Airway epithelial cell (primary cell): Measurements from ENCODE around the gene NEBL. TPM values are rescaled to one million over a fixed set of nuclear protein-coding genes. Genes with fewer than 3 reads are reported as not detected.

Experiments used
- total RNA-seq: library from RNA; depleted of rRNA; stranded (reverse); fragments of >200 nt; gene quantifications from 2 replicates; pipeline ENCODE4 v1.2.3, GENCODE V29; 2015

NEBL gene, protein sequence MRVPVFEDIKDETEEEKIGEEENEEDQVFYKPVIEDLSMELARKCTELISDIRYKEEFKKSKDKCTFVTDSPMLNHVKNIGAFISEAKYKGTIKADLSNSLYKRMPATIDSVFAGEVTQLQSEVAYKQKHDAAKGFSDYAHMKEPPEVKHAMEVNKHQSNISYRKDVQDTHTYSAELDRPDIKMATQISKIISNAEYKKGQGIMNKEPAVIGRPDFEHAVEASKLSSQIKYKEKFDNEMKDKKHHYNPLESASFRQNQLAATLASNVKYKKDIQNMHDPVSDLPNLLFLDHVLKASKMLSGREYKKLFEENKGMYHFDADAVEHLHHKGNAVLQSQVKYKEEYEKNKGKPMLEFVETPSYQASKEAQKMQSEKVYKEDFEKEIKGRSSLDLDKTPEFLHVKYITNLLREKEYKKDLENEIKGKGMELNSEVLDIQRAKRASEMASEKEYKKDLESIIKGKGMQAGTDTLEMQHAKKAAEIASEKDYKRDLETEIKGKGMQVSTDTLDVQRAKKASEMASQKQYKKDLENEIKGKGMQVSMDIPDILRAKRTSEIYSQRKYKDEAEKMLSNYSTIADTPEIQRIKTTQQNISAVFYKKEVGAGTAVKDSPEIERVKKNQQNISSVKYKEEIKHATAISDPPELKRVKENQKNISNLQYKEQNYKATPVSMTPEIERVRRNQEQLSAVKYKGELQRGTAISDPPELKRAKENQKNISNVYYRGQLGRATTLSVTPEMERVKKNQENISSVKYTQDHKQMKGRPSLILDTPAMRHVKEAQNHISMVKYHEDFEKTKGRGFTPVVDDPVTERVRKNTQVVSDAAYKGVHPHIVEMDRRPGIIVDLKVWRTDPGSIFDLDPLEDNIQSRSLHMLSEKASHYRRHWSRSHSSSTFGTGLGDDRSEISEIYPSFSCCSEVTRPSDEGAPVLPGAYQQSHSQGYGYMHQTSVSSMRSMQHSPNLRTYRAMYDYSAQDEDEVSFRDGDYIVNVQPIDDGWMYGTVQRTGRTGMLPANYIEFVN
- total RNA-seq = 13.4 and 17.1 TPM in 2 replicates

DNA sequence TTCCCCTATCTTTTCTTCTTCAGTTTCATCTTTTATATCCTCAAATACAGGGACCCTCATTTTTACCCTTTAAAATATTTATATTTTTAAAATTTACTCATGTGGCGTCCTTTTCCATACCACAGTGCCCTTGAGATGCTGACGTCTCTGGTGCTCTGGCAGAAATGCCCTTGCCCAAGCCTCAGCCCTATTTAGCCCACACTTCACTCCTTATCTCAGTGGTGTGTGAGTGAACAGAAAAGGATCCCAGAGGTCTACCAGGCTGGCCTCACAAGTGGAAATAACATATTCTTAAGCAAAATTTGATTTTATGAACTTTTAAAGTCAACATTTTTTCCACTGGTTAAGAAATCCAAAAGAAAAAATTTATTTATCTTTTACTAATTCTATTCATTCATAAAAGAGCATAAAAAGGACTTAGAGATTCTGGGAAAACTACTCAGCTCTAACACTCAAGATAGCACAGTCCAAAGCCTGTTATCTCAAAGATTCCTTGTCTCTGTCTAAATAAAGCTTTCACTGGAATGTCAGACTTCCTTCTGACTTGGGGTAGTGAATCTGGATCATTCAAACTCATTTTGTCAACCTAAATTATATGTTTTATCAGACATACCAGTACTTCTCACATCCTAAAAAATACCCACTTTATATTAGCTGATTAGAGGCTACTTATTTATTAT lies at the start of gene NEBL:
TSS of gene NEBL (minus strand) at position 166 of the 680 bp plus-strand sequence. CDS start at position 60, 106 bp downstream.

